ENCODE results near the gene ENTPD7.

ENTPD7 gene, protein sequence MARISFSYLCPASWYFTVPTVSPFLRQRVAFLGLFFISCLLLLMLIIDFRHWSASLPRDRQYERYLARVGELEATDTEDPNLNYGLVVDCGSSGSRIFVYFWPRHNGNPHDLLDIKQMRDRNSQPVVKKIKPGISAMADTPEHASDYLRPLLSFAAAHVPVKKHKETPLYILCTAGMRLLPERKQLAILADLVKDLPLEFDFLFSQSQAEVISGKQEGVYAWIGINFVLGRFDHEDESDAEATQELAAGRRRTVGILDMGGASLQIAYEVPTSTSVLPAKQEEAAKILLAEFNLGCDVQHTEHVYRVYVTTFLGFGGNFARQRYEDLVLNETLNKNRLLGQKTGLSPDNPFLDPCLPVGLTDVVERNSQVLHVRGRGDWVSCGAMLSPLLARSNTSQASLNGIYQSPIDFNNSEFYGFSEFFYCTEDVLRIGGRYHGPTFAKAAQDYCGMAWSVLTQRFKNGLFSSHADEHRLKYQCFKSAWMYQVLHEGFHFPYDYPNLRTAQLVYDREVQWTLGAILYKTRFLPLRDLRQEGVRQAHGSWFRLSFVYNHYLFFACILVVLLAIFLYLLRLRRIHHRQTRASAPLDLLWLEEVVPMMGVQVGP

DNA sequence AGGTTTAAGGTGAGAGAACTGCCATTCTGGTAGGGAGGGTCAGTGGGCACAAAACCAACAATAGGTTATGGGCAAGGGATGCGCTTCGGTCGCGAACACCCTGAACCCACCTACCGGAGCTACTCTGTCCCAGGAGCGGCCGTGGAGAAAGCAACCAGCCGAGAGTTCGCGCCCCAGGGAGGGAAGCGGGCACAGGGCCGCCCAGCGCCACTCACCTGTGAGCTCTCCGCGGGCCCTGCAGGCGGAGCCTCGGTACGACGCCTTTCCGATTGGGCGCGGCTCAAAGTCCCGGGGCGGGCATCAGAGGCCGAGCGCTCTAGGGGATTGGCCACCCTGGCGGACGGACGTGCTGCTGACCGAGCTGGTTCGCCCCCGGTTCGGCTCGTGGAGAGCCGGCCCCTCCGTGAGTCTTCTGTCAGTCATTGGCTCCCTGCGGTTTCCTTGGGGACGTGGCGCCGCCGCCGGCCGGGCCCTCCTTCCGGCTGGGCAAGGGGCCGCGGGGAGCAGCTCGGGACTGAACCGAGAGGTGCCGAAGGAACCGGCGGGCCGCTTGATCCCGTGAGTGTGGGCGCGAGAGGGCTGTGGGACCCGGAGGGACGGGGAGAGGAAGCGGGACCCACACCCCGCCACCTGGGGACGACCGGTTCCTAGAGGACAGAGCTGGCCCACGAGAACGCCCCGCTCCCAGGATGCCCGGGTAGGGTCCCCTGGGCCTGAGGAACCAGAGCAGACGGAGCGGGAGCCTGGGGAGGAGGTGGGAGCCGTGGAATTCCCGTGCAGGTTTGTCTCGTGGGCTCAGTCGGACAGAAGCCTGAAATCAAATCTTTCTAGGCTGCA lies at the start of gene ENTPD7:
Gene ENTPD7 (plus strand): TSS at position 479 of the 837 bp plus-strand sequence. CDS start 448 bp downstream, outside the sequence.
- TF ChIP-seq, protein P1, sequence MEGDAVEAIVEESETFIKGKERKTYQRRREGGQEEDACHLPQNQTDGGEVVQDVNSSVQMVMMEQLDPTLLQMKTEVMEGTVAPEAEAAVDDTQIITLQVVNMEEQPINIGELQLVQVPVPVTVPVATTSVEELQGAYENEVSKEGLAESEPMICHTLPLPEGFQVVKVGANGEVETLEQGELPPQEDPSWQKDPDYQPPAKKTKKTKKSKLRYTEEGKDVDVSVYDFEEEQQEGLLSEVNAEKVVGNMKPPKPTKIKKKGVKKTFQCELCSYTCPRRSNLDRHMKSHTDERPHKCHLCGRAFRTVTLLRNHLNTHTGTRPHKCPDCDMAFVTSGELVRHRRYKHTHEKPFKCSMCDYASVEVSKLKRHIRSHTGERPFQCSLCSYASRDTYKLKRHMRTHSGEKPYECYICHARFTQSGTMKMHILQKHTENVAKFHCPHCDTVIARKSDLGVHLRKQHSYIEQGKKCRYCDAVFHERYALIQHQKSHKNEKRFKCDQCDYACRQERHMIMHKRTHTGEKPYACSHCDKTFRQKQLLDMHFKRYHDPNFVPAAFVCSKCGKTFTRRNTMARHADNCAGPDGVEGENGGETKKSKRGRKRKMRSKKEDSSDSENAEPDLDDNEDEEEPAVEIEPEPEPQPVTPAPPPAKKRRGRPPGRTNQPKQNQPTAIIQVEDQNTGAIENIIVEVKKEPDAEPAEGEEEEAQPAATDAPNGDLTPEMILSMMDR (IDR thresholded peaks at IDR 0.05; ENCODE audit: extremely low read depth, missing control alignments): no peak
- DNase-seq (ENCODE audit: low spot score): peak; percentile 97

DNA sequence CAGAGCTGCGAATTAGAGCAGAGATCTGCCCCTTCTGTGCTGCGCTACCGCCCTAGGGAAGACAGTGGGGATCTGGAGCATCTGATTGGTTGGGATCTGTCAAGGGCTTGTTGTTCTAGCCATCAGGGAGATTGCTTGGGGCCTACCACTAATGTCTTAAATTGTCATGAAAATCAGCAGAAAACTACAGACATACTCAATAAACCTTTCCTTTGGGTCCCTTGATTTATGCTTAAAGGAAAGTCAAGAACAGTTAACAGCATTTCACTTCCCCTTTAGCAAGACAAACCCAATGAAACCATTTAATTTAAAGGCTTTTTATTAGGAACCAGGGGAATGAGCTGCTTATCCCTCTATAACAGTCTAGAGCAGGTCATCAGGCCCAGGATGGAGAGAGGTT lies 49.1 kb upstream of the ENTPD7 start:
- TF ChIP-seq, protein P1 (IDR thresholded peaks at IDR 0.05; ENCODE audit: extremely low read depth, missing control alignments): no peak
- no peak for DNase-seq (ENCODE audit: low spot score)

DNA sequence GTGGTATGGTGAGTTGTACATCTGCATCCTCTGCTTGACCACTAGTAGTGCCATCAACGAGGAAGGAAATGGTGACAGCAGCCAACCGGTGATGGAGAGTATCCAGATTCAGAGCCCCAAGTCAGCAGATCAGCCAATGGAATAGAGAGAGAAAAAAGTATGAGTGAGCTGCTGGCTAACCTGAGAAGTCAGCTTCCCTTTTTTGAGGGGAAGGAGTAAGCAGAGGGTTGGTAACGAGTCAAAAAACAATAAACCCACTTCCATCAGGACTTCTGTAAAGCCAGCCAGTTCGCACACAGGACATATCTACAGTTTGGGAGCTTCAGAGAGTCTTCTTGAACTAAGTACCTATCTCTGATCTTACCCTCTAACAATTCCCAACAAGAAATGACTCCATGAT lies 48.0 kb upstream of the ENTPD7 start:
- DNase-seq (ENCODE audit: low spot score): no peak
- TF ChIP-seq, protein P1 (IDR thresholded peaks at IDR 0.05; ENCODE audit: extremely low read depth, missing control alignments): no peak

DNA sequence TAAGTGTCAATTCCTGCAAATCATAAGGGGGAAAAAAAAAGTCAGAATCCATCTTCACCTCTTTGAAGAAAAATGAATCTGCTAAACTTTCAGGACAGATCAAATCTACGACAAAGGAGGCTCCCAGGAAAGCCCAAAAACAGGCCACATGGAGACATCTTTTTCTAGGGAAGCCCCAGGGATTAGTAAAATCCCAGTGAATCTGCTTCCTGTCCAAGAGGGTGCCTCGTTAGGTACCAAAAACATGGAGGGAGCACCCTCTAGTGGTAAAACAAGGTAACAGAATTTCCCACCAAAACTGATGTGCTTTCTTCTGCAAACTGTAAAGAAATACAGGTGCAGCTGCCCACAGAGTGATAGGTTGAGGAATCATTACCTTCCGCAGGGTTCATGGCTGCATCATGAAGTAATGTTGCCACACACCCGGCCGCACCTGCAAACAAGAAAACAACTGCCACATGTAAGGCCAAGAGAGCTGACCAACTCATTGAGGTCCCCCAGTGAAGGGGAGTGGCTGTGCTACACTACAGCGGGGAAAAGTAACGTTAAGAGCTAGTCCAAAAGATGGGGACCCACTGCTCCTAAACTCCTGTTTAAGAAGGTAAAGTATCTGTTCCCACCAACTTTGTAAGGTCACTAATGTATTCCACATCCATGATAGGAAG lies 47.0 kb upstream of the ENTPD7 start:
- peak; percentile 70 for DNase-seq (ENCODE audit: low spot score)
- TF ChIP-seq, protein P1 (IDR thresholded peaks at IDR 0.05; ENCODE audit: extremely low read depth, missing control alignments): peak; percentile 58

DNA sequence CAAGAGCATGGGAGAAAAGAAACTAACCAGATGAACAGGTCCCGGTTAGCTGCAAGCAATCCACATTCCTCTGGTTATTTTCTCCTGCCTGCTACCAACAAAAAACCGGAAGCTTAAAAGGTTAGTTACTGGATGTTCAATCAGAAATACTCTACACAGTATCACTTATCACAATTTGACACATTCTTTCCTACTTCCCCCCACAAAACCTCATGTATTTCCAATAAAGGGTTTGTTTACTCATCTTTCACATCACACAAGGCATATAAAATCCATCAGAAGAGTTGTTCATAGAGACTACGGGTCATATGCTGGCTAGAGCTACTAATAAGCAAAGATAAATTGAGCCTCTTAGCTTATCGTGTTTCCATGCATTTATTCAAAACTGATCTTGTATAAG lies 43.9 kb upstream of the ENTPD7 start:
- TF ChIP-seq, protein P1 (IDR thresholded peaks at IDR 0.05; ENCODE audit: extremely low read depth, missing control alignments): no peak
- no peak for DNase-seq (ENCODE audit: low spot score)

DNA sequence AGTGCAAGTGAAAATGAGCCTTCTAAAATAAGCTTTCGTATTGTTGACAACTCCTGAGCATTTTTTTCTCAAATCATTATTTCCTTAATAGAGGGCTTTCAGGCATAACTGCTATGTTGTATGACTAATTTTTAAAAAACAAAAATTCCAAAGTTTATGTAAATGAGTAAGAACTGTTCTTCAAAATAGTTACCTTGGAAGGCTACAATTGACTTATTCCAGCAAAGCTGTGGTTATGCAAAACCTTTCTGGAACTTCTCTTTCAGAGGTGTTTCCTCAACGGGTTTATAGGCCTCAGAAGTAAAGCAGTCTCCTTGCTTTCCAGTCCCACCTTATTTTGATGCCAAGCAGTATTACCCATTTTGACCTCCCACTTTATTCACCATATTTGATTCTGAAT lies 41.6 kb upstream of the ENTPD7 start:
- no peak for DNase-seq (ENCODE audit: low spot score)
- TF ChIP-seq, protein P1 (IDR thresholded peaks at IDR 0.05; ENCODE audit: extremely low read depth, missing control alignments): no peak

Measured in GM20000 (cell line).